ENCODE measurements around the gene ACBD6. TPM values are rescaled to one million over a fixed set of nuclear protein-coding genes. Genes with fewer than 3 reads are reported as not detected.

Gene ACBD6
- total RNA-seq, 1 donor from 2014 or later = 49.1 TPM

DNA sequence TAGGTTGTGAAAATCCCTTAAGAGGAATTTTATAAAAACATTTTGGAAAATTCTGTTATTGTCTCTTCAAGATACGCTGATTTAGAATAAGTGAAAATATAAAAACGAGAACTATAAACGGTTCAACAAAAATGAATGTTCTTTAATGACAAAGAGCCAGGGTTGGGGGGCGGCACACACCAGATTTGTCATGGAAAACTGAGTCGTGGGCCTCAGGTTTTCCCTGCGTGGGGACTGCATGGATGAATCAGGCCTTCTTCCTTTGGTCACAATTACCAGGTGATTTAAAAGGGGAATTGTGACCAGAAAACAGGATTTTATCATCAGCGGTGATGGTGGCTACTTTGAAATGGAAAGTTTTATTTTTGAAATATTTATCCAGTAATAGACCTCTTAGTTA is 263.7 kb downstream of the ACBD6 start:
- no peak for DNase-seq (ENCODE audit: extremely low spot score, unreplicated experiment)
- H3K36me3 Mint-ChIP-seq = no peaks in the 10 kb centered on the region
- H3K27me3 Mint-ChIP-seq = peaks cover 98% of the 10 kb centered on the region
- H3K27ac Mint-ChIP-seq = no peak overlapping the region
- peaks cover 14% of the 10 kb centered on the region for H3K4me1 Mint-ChIP-seq (ENCODE audit: unreplicated experiment)
- TF ChIP-seq, protein P1, sequence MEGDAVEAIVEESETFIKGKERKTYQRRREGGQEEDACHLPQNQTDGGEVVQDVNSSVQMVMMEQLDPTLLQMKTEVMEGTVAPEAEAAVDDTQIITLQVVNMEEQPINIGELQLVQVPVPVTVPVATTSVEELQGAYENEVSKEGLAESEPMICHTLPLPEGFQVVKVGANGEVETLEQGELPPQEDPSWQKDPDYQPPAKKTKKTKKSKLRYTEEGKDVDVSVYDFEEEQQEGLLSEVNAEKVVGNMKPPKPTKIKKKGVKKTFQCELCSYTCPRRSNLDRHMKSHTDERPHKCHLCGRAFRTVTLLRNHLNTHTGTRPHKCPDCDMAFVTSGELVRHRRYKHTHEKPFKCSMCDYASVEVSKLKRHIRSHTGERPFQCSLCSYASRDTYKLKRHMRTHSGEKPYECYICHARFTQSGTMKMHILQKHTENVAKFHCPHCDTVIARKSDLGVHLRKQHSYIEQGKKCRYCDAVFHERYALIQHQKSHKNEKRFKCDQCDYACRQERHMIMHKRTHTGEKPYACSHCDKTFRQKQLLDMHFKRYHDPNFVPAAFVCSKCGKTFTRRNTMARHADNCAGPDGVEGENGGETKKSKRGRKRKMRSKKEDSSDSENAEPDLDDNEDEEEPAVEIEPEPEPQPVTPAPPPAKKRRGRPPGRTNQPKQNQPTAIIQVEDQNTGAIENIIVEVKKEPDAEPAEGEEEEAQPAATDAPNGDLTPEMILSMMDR (conservative IDR thresholded peaks at IDR 0.05) = no peak
- no peaks in the 10 kb centered on the region for H3K9me3 Mint-ChIP-seq
- no peak overlapping the region for H3K4me3 Mint-ChIP-seq

Small RNA genes lying within 50 kb of the gene (microRNA-seq; reads per million reads assigned to microRNA genes)
- not detected for gene MIR3121

Other genes starting within 250 kb of the ACBD6 start
- not detected in 2 replicates for gene OVAAL, start 56.4 kb upstream of the ACBD6 start, total RNA-seq (ENCODE audit: low replicate concordance)
- gene XPR1, start 129.4 kb upstream of the ACBD6 start, total RNA-seq (ENCODE audit: low replicate concordance) = 37.1 and 48.5 TPM in 2 replicates

Measured in type B pancreatic cell (in vitro differentiated cells).